ENCODE data around the gene PEX7. TPM values are rescaled to one million over a fixed set of nuclear protein-coding genes. Genes with fewer than 3 reads are reported as not detected.

The PEX7 gene
- total and polyA plus RNA-seq, 2 of the 8 experiments (the other 6 are each of a cell fraction or from before 2014, with no cell fraction given), result 6.4 to 11.0 TPM

DNA sequence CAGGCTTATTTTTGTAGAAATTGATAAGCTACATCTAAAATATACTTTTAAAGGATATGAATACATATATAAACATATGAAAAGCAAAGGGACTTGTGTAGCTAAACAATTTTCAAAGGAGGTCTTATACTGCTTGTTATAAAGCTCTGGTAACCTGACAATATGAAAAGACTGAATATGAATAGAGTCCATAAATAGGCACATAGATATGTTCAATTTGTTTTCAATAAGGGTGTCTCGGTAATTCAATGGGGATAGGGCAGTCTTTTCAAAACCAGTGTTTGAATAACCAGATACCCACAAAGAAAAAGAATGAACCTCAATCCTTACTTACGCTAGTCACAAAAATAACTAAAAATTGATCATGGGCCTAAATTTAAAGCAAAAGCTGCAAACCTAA is 20.8 kb upstream of the PEX7 start (continued):
- TF ChIP-seq, protein P1, sequence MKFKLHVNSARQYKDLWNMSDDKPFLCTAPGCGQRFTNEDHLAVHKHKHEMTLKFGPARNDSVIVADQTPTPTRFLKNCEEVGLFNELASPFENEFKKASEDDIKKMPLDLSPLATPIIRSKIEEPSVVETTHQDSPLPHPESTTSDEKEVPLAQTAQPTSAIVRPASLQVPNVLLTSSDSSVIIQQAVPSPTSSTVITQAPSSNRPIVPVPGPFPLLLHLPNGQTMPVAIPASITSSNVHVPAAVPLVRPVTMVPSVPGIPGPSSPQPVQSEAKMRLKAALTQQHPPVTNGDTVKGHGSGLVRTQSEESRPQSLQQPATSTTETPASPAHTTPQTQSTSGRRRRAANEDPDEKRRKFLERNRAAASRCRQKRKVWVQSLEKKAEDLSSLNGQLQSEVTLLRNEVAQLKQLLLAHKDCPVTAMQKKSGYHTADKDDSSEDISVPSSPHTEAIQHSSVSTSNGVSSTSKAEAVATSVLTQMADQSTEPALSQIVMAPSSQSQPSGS (IDR thresholded peaks at IDR 0.05; ENCODE audit: low read length), result no peak
- TF ChIP-seq KDM4A (IDR thresholded peaks at IDR 0.05; ENCODE audit: low read depth, low read length, severe bottlenecking) (no peak), TCF12 (IDR thresholded peaks at IDR 0.05; ENCODE audit: low read depth, low read length) (no peak), HDAC2 (IDR thresholded peaks at IDR 0.05; ENCODE audit: borderline replicate concordance in 1 of 2, low read depth in 2 of 2, low read length in 2 of 2) (no peak), BACH1 (IDR thresholded peaks at IDR 0.05; ENCODE audit: low read length) (no peak)

Measured in H1 (cell line).